HEK293 (cell line): ENCODE results near the gene EXTL1.

Experiments used
- CTCF ChIA-PET: fragments of 350-600 bp; formaldehyde crosslinking; extraction: SDS; loops from one replicate; lab custom pipeline; 2021; ENCODE audit warnings: antibody characterized with exemption; lab: Yijun Ruan, JAX
- POLR2A ChIA-PET: fragments of 300-600 bp; formaldehyde crosslinking; extraction: SDS; loops from one replicate; lab custom pipeline; 2020; ENCODE audit warnings: antibody characterized with exemption, inconsistent platforms; lab: Yijun Ruan, JAX
- H3K27ac ChIP-seq: fragments of 200-500 bp; sonication (Bioruptor generic); 2 replicates; pipeline ENCODE4 v1.5.1; 2014; ENCODE audit warnings: low read depth, low read length, control low read depth, inconsistent platforms; ENCODE audit errors: extremely low read depth
- H3K36me3 ChIP-seq, 2 experiments: fragments of 200-500 bp in 1 of 2; sonication (Bioruptor generic) in 1 of 2; 1 replicate in 1 of 2; 2 replicates in 1 of 2; pipeline ENCODE4 v1.5.1; 2014 to 2017; ENCODE audit warnings: inconsistent platforms in 2 of 2, low read length in 2 of 2; ENCODE audit not compliant: control insufficient read depth in 2 of 2, insufficient read depth in 1 of 2
- H3K4me1 ChIP-seq: fragments of 200-500 bp; sonication (Bioruptor generic); 2 replicates; pipeline ENCODE4 v1.5.1; 2014; ENCODE audit warnings: mild to moderate bottlenecking, low read length, inconsistent platforms; ENCODE audit not compliant: control insufficient read depth, insufficient read depth
- H3K4me3 ChIP-seq: 2 replicates; pipeline ENCODE4 v1.5.1; 2011; ENCODE audit warnings: low read depth, mild to moderate bottlenecking, control low read depth, low read length, moderate library complexity
- H3K9me3 ChIP-seq: fragments of 200-500 bp; sonication (Bioruptor generic); 2 replicates; pipeline ENCODE4 v1.5.1; 2014; ENCODE audit warnings: low read depth, low read length, inconsistent platforms; ENCODE audit not compliant: control insufficient read depth, insufficient read depth
- GFI1B ChIP-seq: fragments of 450-650 bp; formaldehyde crosslinking; IDR thresholded peaks from 2 replicates; pipeline ENCODE4 v1.5.1; 2016; ENCODE audit warnings: missing biosample characterization, missing genetic modification characterization
- GLI2 ChIP-seq: fragments of 450-650 bp; formaldehyde crosslinking; IDR thresholded peaks from 2 replicates; pipeline ENCODE4; 2017; ENCODE audit warnings: missing biosample characterization, missing genetic modification characterization, low read depth, borderline replicate concordance
- MZF1 ChIP-seq: fragments of 450-650 bp; formaldehyde crosslinking; IDR thresholded peaks from 2 replicates; pipeline ENCODE4 v1.5.1; 2017; ENCODE audit warnings: missing biosample characterization, missing genetic modification characterization, borderline replicate concordance
- PRDM10 ChIP-seq: fragments of 450-650 bp; formaldehyde crosslinking; IDR thresholded peaks from 2 replicates; pipeline ENCODE4 v1.5.1; 2016; ENCODE audit warnings: missing biosample characterization, missing genetic modification characterization
- SP3 ChIP-seq: fragments of 450-650 bp; formaldehyde crosslinking; IDR thresholded peaks from 2 replicates; pipeline ENCODE4 v1.5.1; 2016; ENCODE audit warnings: missing biosample characterization, missing genetic modification characterization
- TRIM28 ChIP-seq: IDR thresholded peaks from 2 replicates; pipeline ENCODE4 v1.6.1; 2011; ENCODE audit warnings: low read length, control low read depth, borderline replicate concordance
- ZBTB48 ChIP-seq: fragments of 450-650 bp; formaldehyde crosslinking; IDR thresholded peaks from 2 replicates; pipeline ENCODE4 v1.5.1; 2016; ENCODE audit warnings: missing biosample characterization, missing genetic modification characterization
- ZFP69B ChIP-seq: fragments of 450-650 bp; formaldehyde crosslinking; IDR thresholded peaks from 2 replicates; pipeline ENCODE4 v1.5.1; 2016; ENCODE audit warnings: missing biosample characterization, missing genetic modification characterization
- ZNF121 ChIP-seq: fragments of 450-650 bp; formaldehyde crosslinking; IDR thresholded peaks from 2 replicates; pipeline ENCODE4 v1.5.1; 2016; ENCODE audit warnings: missing biosample characterization, missing genetic modification characterization
- ZNF148 ChIP-seq: fragments of 450-650 bp; formaldehyde crosslinking; IDR thresholded peaks from 2 replicates; pipeline ENCODE4 v1.5.0; 2017; ENCODE audit warnings: missing biosample characterization, missing genetic modification characterization, borderline replicate concordance
- ZNF19 ChIP-seq: fragments of 450-650 bp; formaldehyde crosslinking; IDR thresholded peaks from 2 replicates; pipeline ENCODE4; 2016; ENCODE audit warnings: missing biosample characterization, missing genetic modification characterization, low read depth
- ZNF202 ChIP-seq: fragments of 450-650 bp; formaldehyde crosslinking; IDR thresholded peaks from 2 replicates; pipeline ENCODE4 v1.5.1; 2016; ENCODE audit warnings: missing biosample characterization, missing genetic modification characterization, borderline replicate concordance
- ZNF324 ChIP-seq: fragments of 450-650 bp; formaldehyde crosslinking; IDR thresholded peaks from 2 replicates; pipeline ENCODE4 v1.5.1; 2016; ENCODE audit warnings: missing biosample characterization, missing genetic modification characterization
- ZNF518A ChIP-seq: fragments of 450-650 bp; formaldehyde crosslinking; conservative IDR thresholded peaks from 2 replicates; pipeline ENCODE4 v1.5.1; 2016; ENCODE audit warnings: low read depth, missing biosample characterization, missing genetic modification characterization
- ZNF561 ChIP-seq: fragments of 450-650 bp; IDR thresholded peaks from 2 replicates; pipeline ENCODE4 v1.5.1; 2018; ENCODE audit warnings: missing biosample characterization, missing genetic modification characterization, borderline replicate concordance
- ZNF792 ChIP-seq: fragments of 450-650 bp; formaldehyde crosslinking; IDR thresholded peaks from 2 replicates; pipeline ENCODE4 v1.5.1; 2016; ENCODE audit warnings: missing biosample characterization, missing genetic modification characterization
- ZNF843 ChIP-seq: fragments of 450-650 bp; formaldehyde crosslinking; IDR thresholded peaks from 2 replicates; pipeline ENCODE4 v1.5.1; 2016; ENCODE audit warnings: missing biosample characterization, missing genetic modification characterization
- ZSCAN4 ChIP-seq: fragments of 450-650 bp; formaldehyde crosslinking; IDR thresholded peaks from 2 replicates; pipeline ENCODE4 v1.5.1; 2017; ENCODE audit warnings: missing biosample characterization, missing genetic modification characterization

The EXTL1 gene

GRCh38 chr1:26070963-26071342, 49.4 kb downstream of the EXTL1 start (continued):
- TF ChIP-seq TRIM28 (no peak), ZBTB48 (tag by site-specific recombination) (no peak), SP3 (no peak), GLI2 (tag by site-specific recombination) (no peak)
- TF ChIP-seq, all 188 proteins: peak for 0

GRCh38 chr1:26072305-26072704, 50.7 kb downstream of the EXTL1 start:
- ChIA-PET CTCF (interaction anchor here (1.2 kb wide), 1 partner anchor 8 kb away, joined by 4 read pairs; no protein-coding TSS in a partner anchor), POLR2A (no interaction called here)
- no peak overlapping the region for H3K27ac ChIP-seq
- H3K4me3 ChIP-seq = no peak overlapping the region
- no peaks in the 10 kb centered on the region for H3K9me3 ChIP-seq
- H3K4me1 ChIP-seq = no peaks in the 10 kb centered on the region
- no peaks in the 10 kb centered on the region for H3K36me3 ChIP-seq
- TF ChIP-seq GFI1B (tag by site-specific recombination) (no peak), MZF1 (tag by site-specific recombination) (no peak), ZNF792 (tag by site-specific recombination) (no peak), ZNF121 (tag by site-specific recombination) (no peak), ZNF148 (tag by site-specific recombination) (no peak), PRDM10 (no peak), ZNF561 (no peak), ZSCAN4 (tag by site-specific recombination) (no peak), ZNF19 (tag by site-specific recombination) (no peak), ZNF202 (tag by site-specific recombination) (no peak), ZNF518A (tag by site-specific recombination) (no peak), ZNF324 (no peak), ZFP69B (tag by site-specific recombination) (no peak), ZNF843 (tag by site-specific recombination) (no peak)
